Peyer's patch (tissue), 4 donors: ENCODE measurements around the gene CECR2.

ENCODE experiments used
- CTCF ChIP-seq, 6 experiments: fragments of 450-650 bp in 4 of 6; fragments of 200-600 bp in 2 of 6; sonication (generic) in 1 of 6; IDR thresholded peaks; one replicate each; pipeline ENCODE4 v1.5.1; 2017 to 2019; ENCODE audit warnings: antibody characterized with exemption in 6 of 6, mild to moderate bottlenecking in 3 of 6, moderate library complexity in 1 of 6
- POLR2A ChIP-seq, 2 donors: fragments of 450-650 bp; IDR thresholded peaks; one replicate each; pipeline ENCODE4 v1.5.1; 2017; ENCODE audit warnings: antibody characterized with exemption in 2 of 2, mild to moderate bottlenecking in 2 of 2, moderate library complexity in 2 of 2

GRCh38 chr22:17481424-17481823 lies 112.2 kb downstream of the CECR2 start:
- TF ChIP-seq CTCF (IDR thresholded peaks at IDR 0.05) (no peak), POLR2A (IDR thresholded peaks at IDR 0.05) (no peak)
